RCC 7860 (cell line): Measurements from ENCODE around the gene PHF3.

Experiments used
- DNase-seq: peaks from one replicate; pipeline ENCODE4 v3.0.0-alpha.2; 2015; ENCODE audit warnings: low spot score
- FAIRE-seq: peaks from 2 replicates; lab custom pipeline; 2012; peaks lifted over from hg19 to GRCh38; lab: Jason Lieb, UNC

Gene PHF3

DNA sequence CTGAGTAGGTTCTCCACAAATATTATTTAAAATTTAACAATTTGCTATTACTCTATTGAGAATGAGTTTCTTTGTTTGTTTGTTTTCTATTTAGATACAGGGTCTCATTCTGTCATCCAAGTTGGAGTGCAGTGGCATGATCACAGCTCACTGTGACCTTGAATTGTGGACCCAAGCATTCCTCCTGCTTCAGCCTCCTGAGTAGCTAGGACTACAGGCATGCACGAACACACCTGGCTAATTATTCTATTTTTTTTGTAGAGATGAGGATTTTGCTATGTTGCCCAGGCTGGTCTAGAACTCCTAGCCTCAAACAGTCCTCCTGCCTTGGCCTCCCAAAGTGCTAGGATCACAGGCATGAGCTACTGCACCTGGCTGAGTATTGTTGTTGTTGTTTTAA, 122.2 kb downstream of the PHF3 start:
- DNase-seq, result no peak
- FAIRE-seq, result no peak

DNA sequence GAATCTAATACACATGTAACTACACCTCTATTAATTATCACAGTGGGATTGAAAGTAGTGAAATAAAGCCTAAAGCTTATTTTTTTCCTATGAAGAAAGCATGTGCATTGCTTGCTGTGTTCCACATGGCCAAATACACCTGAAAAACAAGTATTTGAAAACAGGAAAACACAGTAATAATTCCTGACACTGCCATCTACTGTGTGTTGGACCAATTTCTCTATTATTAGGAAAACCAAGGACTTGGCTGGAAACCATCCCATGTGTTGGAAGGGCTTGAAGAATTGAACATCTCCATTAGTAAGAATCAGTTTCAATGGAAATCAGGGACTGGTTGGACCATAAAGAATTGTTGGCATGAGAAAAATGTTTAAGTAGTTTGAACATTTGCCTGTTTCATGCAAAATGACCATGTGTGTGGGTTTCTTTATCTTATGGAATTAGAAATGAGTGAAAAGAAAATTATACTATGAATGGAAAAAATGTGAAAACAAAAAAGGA, 124.1 kb downstream of the PHF3 start:
- no peak for FAIRE-seq

DNA sequence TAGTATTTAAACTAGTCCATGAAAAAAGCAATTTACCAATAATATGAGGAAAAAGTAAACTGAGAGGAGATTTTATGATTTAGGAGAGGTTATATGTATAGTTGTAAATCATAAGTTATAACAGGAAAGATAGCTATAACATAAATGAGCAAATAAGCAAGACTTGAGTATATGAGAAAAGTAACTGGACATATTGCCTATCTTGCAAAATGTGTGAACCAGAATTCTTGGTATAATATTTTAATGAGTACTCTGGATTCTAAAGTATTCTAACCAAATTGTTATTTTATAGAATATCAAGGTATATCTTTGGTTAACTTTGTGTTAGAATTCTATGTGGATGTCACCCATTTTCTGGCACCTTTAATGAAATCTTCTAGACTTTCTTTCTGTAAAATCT, 124.6 kb downstream of the PHF3 start:
- FAIRE-seq (no peak), DNase-seq (no peak)

More for the DNA sequence above, 124.1 kb downstream of the PHF3 start:
- no peak for DNase-seq

DNA sequence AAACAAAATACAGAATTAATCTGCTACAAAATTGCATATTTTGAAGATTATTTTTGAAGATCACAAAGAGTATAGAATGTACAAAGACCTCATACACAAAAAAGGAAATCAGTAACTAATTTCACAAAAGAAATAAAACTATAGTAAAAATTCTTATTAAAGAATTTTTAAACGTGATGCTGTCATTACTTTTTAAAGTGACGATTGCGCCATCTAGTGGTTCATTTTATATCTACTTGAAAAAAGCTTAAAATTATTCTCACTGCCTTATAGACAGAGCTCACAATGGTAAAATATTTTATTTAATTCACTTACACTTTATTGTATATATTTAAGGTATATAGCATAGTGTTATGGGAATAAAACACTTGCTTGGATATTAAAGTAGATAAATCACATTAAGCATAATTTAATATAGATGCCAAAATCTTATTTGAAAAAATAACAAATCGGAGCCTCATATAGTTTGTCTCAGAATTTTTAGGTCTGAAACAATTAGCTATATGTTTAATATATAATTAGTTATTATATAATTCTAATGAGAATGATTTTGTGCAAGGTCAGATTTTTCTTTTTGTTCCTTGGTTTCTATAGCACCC, 128.8 kb downstream of the PHF3 start:
- FAIRE-seq (peak; percentile 90), DNase-seq (peak; percentile 36)
